NCI-H1092 treated with DMSO at 0.1 percent for 48 hours (cell line): ENCODE results near the gene PPP1R16B.

Source experiments
- DNase-seq: peaks from one replicate; lab custom pipeline; 2025; lab: John Stamatoyannopoulos, UW

The PPP1R16B gene

DNA sequence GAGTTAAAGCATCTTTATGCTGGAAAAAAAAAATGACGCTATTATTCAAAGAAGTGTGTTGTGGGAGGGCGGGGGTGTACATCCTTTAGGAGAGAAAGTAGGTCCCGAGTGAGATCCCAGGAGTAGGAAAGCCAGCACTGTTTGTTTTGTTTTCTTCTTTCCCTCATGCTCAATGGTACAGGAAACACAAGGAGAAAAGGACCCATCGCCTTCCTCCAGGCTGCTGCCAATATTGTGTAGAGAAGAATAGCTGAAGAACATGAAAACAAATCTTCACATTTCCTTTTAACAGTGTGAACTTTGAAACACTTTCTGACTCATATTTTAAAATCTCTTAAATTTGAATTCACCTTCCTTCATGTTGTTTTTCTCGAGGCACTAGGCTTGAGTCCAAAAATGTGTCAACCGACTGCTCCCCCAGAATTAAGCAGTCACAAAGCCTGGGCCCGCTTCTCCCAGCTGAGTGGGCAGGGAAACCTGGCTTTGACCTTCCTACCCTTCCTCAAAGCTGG, 22.3 kb downstream of the PPP1R16B start:
- no peak for DNase-seq

DNA sequence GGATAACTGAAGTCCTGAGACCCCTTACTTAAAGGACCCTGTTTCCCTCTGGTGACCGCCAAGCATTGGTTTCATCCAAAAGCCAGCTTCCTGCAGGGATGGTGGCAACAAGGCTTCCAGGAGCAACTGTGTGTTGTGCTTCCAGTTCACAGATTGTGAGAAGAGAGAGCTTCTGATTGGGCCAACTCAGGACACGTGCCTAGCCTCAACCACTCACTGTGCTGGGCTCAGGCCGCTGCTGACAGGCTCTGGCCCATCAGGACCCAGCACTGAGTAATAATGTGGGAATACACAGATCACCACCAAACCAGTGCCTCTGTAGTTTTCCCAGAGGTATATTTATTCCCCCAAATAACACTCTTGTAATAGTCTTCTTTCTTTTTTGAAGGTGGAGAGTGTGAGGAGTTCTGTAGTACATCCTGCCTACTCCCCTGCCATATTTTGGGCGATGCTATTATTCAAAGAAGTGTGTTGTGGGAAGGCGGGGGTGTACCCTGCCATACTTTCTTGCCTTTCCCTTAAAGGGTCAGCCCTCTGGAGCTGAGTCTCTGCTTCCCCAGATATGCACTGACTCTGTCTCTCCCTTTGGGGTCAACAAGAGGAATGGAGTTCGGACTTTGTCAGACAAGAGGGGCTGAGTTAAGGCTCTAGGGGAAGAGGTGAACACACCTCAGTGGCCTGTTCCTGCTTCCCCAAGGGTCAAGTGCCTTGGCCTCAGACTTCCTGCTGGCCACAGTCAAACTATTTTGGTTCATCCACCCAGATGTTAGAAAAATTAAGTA, 23.2 kb downstream of the PPP1R16B start:
- DNase-seq: no peak

DNA sequence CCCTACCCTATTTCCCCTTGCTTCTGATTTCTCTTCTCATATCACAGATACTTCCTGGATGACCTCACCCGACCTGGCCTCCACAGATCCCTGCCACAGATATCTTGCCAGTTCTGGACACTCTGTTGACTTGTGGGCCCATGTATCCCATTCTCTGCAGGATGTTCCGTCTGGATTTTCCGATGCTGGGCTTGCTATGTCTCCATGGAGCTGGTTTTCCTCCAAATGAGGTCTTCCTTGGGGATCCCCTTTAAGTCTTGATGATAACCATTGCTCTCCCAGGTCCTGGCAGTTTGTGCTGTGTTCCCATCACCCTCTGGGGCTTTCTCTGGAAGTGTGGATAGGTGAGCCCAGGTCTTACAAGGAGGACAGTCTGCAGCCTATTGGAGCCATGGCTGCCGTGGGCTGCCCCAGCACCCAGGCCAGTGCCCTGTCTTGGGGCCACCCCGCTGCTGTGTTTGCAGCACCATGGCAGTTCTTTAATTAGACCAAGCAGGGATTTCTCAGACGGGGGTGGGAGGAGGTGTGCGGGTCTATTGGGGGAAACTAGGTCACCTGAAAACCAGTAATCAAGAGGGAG, 23.9 kb downstream of the PPP1R16B start:
- no peak for DNase-seq

DNA sequence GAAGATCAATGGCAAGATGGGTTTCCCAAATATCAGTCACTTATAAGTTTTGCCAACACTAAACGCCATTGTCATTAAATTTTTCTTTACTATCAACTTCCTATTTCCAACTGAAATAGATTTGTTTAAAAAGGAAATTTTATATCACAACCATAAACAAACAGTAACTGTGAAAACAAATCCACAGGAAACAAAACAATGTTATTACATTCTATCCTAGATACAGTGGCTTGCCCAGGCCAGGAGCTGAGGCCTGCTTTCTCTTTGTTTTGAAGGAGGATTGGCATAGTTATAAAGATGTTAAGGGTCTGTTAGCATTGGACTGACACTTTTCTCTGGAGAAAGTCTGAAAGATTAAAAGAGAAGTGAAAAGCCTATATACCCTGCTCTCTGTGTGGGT, 24.9 kb downstream of the PPP1R16B start:
- DNase-seq: no peak

DNA sequence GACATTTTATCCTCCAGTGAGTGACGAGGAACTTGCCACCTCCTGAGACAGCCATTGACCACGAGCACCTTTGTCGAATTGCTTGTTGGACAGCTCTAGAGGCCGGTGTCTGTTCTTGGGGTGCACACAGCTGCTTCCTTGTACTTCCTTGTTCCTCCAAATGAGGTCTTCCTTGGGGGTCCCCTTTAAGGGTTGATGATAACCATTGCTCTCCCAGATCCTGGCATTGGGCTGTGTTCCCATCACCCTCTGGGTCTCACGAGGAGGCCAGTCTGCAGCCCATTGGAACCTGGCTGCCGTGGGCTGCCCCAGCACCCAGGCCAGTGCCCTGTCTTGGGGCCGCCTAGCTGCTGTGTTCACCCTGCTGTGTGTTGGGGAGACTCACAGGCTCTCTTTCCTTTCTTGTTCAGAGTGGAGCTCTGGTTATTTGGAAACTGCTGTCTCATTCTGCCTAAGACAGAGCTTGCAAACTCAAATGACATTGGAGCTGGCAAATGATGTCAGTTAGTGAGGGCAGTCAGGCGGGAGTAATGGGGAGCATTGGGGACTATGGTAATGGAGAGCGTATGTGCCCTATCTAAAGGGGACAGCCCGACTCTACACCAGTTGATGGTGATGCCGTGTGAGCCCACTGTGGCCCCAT, 25.7 kb downstream of the PPP1R16B start:
- DNase-seq: no peak

DNA sequence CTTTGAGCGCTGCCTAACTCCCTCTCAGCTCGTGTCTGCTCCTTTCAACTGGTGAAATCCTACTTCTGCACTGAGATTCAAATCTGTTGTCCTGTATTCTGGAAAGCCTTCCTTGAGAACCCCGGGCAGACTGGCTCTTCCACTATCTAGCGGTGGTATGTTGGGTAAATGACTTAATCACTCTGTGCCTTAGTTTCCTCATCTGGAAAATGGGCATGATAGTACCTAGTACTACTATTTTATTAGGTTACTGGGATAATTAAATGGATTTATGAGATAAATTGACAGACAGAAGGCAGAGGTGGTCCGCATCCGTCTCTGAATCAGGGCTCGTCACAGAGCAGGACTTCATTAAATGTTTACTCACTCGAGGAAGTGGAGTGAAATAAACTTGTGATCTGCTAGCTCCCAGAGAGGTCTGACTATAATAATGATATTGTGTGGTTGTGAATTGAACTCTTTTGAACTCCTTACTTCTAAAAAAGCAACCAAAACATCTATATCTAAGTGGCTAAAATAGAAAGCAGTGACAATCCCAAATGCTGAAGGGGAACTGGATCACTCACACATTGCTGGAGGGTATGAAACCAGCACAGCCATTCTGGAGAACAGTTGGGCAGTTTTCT, 26.6 kb downstream of the PPP1R16B start:
- DNase-seq: no peak

DNA sequence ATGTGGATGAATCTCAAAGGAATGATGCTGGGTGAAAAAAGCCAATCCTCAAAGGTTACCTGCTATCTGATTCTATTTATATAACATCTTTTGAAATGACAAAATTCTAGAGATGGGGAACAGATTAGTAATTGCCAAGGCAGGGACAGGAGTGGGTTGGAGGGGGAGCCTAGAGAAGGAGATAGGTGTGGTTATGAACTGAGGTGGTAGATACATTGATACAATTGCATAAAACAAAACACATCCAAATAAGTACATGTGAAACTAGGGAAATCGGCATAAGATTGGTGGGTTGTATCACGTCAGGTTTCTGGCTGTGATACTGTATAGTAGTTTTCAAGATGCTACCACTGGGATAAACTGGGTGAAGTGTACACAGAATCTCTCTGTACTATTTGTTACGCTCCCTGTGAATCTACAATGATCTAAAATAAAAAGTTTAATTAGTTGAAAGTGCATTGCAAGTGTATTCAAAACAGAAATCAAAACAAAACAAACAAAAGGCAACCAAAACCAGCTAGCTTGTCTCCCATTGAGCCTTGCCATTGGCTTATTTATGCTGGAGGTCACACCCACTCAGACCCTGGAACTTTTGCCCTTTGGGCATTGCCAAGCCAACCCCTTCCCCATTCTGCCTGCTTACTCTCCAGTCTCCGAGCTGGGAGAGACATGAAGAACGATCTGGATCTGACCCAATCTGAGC, 27.8 kb downstream of the PPP1R16B start:
- DNase-seq: no peak

DNA sequence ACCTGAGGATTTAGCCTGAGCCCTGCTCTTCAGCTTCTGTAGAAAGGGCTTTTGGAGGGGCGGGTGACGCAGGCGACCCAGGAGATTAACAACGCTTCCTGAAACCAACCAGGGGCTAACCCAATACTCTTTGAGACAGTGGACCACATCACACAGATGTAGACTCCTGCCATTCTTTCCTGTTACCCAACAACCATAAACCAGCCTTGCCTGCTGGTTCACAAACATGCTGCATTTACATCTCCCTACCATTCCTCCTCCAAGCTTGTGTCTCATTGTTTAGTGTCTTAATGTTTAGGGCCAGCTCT, 28.3 kb downstream of the PPP1R16B start:
- no peak for DNase-seq

DNA sequence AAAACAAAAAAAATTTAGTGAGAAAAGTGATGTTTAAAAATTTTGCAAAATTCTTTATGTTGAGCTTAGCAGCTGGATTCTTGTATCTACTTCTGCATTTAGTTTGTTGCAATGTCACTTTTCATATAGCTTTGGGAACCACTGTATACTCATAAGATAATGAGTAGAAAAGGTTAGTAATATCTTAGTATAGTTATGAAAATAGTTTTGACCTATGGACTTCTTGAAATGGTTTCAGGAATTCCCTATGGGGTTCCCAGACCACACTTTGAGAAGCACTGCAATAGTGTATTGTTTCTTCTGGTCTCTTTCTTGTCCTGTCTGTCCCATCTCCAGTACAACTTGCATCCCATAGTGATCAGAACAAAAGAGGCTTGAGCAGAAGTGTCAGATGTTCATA, 29.4 kb downstream of the PPP1R16B start:
- no peak for DNase-seq

DNA sequence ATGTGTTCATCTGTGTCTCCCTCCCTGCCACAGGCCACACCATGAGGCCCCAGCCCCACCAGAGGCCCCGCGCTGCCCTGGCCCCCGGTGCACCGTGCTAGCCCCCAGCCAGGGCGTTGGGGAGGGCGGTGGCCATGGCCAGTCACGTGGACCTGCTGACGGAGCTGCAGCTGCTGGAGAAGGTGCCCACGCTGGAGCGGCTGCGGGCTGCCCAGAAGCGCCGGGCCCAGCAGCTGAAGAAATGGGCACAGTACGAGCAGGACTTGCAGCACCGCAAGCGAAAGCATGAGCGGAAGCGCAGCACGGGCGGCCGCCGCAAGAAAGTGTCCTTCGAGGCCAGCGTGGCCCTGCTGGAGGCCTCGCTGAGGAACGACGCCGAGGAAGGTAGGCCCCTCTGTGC, 30.3 kb downstream of the PPP1R16B start:
- no peak for DNase-seq

DNA sequence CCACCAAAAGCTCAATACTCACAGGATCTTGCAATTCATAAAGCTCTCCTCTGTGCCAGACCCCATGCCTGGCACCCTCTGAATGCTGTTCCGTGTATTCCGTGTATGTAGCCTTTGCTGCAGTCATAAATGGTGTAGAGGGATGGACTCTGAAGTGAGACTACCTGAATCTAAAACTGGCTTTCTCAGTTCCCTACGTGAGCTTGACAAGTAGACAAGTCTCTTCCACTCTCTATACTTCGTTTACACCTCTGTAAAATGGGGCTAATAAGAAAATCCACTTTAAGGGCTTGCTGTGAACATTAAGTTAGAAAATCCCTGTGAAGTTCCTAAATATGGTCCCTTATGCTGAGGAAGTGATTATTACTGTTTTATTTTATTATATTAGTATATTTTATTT, 31.5 kb downstream of the PPP1R16B start:
- no peak for DNase-seq

DNA sequence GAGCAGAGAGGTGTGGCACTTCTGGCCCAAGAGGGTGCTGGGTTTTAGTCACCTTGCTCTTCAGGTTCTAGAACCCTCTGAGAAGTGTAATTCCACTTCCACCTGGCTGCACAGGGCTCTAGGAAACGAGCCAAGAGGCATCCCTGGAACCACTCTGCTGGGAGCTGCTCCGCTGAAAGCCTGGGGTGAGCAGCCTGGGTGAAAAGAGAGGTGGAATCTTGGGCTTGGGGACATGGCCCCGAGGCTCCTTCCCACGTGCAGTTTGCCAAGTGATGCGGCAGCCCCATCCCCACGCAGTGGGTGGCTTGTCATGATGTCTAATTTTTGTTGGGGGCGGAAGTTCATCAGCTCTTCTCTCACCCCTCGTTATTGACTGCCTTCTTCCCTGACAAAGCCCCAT, 32.8 kb downstream of the PPP1R16B start:
- DNase-seq: no peak

DNA sequence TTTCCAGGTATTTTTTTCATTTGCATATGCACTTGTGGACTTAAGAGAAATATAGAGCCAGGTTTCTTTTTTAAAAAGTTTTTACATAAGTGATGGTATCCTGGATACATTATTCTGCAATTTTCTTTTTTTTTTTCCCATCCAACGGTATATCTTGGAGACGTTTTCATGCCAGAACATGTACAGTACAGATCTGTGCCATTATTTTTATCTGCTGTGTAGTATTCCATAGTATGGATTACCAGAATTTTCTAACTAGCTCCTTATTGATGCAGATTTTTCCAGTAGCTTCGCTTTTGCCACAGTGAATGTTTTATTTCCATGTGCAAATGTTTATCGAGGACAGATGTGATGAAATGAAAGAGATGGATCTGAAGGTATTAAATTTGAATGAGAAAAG, 34.1 kb downstream of the PPP1R16B start:
- DNase-seq: no peak

DNA sequence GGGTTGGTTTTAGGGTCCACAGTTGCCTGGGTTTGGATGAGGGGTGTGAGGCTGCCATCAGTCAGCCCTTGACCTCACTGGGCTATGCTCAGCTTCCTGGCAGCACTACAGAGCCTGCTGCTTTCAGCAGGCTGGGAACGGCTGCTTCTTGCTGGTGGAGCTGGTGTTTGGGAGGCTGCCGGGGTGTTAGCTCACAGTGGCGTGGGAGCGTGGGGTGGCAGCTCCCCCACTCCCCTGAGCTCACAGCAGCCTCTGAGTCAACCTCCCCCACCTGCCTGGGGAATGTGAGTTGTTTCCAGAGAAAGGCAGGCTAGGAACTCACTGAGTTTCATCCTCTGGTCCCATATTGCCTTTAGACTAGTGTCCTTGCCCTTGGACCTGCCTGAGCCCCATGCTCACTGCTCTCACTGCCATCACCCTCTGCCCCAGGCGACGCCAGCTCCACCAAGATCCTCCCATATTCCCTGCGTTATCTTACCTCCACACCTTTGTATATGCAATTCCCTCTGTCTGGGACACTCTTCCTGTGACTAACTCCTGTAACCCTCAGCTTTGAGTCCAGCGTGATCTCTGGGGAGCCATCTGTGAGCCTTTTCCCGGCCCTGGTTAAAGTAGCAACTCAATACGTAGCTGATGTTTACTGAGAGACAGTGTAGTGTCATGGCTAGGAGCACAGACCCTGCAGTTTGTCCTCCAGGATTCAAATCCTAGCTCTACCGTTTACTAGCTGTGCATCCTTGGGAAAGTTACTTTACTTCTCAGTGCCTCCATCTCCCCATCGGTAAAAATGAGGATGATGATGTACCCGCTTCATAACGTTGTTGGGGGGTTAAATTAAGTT, 34.8 kb downstream of the PPP1R16B start:
- DNase-seq: no peak

DNA sequence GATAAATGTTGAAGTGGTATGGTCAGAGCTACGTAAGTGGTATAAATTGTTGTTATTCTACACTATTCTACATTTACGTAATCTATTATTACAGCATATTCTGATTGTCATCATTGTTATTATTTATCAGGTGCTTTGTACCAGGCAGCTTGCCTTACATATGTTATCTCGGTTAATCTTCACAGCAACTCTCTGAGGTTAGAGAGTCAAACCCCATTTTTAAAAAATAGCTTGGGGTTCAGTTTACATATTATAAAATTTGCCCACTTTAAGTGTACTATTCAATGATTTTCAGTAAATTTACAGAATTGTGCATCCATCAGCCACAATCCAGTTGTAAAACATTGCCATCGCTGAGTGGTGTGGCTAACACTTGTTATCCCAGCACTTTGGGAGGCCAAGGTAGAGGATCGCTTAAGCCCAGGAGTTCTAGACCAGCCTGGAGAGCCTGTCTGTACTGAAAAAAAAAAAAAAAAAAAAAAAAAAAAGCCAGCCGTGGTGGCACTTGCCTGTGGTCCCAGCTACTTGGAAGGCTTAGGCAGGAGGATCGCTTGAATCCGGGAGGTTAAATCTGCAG, 35.5 kb downstream of the PPP1R16B start:
- no peak for DNase-seq

DNA sequence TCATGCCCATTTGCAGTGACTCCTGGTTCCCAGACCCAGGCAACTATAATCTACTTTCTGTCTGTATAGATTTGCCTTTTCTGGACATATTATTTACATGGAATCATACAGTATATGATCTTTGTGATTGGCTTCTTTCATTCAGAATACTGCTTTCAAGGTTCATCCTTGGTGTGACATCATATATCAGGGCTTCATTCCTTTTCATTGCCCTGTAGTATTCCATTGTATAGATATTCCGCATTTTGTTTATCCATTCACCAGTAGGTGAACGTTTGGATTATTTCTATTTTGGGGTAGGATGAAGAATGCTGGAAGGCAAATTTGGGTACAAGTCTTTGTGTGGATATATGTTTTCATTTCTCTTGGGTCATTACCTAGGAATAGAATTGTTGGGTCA, 36.1 kb downstream of the PPP1R16B start:
- no peak for DNase-seq

DNA sequence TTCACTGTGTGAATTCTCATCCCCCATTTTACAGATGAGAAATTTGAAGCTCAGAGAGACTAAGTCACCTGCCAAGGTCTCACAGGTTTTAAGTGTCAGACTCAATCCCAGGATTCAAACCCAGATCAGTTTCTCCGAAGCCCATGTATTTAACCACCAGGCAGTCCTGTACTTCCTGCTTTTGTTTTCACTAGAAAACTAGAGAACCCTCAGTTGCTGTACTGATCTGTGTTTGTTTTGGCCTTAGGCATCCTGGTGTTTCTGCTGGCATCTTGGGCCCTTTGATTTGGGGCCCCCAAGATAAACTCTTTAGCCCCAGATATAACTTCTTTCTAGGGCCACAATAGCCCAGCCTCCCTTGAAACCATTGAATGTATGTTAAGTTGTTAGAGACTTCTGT, 36.5 kb downstream of the PPP1R16B start:
- DNase-seq: no peak

DNA sequence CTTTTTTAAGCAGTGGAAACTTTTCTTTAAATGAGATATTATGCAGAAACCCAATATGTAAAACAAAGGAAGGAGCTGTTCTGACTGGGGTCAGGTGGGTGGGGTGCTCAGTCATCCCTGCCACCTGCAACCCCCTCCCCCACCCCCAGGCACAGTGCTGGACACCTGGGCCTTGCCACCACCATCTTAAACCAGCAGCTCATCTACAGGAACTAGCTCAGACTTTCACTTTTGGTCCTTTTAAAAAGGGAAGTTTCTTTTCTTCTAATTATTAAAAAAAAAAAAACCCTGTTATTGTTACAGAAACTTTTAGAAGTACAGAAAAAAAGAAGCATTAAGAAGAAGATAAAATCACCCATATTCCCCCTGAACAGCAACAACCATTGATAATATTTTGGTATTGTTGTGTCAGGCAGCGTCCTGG, 37.1 kb downstream of the PPP1R16B start:
- DNase-seq: no peak

DNA sequence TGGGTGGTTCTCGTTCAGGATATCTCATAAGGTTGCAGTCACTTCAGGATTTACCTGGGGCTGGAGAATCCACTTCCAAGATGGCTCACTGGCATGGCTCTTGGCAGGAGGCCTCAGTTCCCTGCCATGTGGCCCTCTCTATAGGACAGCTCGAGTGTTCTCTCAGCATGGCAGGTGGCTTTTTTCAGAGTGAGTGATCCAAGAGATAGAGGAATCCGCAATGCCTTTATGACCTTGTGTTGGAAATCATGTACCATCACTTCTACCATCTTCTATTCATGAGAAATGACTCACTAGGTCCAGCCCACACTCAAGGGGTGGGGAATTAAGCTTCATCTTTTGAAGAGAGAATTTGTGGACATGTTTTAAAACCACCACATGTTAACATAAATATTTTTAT, 37.8 kb downstream of the PPP1R16B start:
- DNase-seq: no peak

DNA sequence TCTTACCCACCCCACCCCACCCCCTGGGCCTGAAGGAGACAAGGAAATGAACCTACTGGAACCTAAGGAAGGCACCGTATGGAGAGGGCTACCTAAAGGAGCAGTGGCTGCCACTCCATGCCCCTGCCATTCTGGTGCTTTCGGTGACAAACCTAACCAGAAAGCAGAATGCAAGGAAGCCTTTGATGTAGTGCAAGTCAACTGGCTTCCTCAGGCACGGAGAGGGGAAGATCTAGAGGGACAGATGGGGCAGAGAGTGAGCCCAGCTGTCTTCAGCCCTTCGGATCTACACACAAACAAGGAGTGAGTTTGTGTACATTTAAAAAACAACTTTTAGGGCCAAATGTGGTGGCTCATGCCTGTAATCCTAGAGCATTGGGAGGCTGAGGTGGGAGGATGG, 39.5 kb downstream of the PPP1R16B start:
- no peak for DNase-seq

DNA sequence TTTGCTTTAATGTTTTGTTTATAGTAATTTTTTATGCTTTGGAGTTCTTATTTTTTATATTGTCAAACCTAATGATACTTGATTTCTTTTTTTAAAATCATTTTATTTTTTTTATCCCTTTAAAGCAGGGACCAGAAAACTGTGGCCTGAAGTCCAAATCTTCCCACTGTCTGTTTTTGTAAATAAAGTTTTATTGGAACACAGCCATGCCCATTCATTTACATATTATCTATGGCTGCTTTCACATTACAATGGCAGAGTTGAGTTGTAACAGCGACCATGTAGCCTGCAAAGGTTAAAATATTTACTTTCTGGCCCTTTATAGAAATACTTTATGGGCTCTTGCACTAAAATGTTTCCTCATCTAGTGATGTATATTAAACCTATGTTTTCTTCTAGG, 42.3 kb downstream of the PPP1R16B start:
- no peak for DNase-seq
